Endothelial cell of umbilical vein (primary cell): Measurements from ENCODE around the gene BCO1. TPM values are rescaled to one million over a fixed set of nuclear protein-coding genes. Genes with fewer than 3 reads are reported as not detected.

Experiments
- BruUV-seq: library from RNA; stranded (reverse); fragments of 400-500 nt; replicated peaks from 2 replicates; lab custom pipeline; 2021; lab: Mats Ljungman, UMichigan
- CTCF ChIA-PET: fragments of 300-600, 350-600 bp; sonication (Branson Sonifier 250); formaldehyde crosslinking; loops from one replicate; lab custom pipeline; 2021; ENCODE audit warnings: antibody characterized with exemption, inconsistent platforms; lab: Charles Lee
- POLR2A ChIA-PET: fragments of 300-600, 350-600 bp; sonication (Branson Sonifier 250); formaldehyde crosslinking; loops from one replicate; lab custom pipeline; 2021; ENCODE audit warnings: antibody characterized with exemption, inconsistent platforms; lab: Charles Lee
- DNase-seq: peaks from one replicate; pipeline ENCODE4 v3.0.0-alpha.2; 2011; ENCODE audit warnings: low read depth, low spot score
- FAIRE-seq: peaks from 2 replicates; lab custom pipeline; 2011; peaks lifted over from hg19 to GRCh38; lab: Jason Lieb, UNC
- H2AFZ ChIP-seq: 2 replicates; pipeline ENCODE4 v1.6.0; 2012; ENCODE audit warnings: low read depth, low read length, control low read depth, inconsistent platforms
- H3K27ac ChIP-seq: 2 replicates; pipeline ENCODE4 v1.5.1; 2011; ENCODE audit warnings: low read depth, mild to moderate bottlenecking, control low read depth, low read length, moderate library complexity; ENCODE audit not compliant: insufficient read depth
- H3K27me3 ChIP-seq, 2 experiments: 2 replicates each; pipeline versions ENCODE4 v1.6.0 to v1.6.1; 2011; ENCODE audit warnings: low read length in 2 of 2, mixed read lengths in 1 of 2; ENCODE audit not compliant: control insufficient read depth in 2 of 2, insufficient read depth in 2 of 2
- H3K36me3 ChIP-seq, 2 experiments: 2 replicates in 1 of 2; 3 replicates in 1 of 2; pipeline ENCODE4 v1.5.1; 2011; ENCODE audit warnings: low read length in 2 of 2, mild to moderate bottlenecking in 1 of 2, moderate library complexity in 1 of 2; ENCODE audit not compliant: control insufficient read depth in 2 of 2, insufficient read depth in 2 of 2; ENCODE audit errors: extremely low read depth in 1 of 2
- H3K4me1 ChIP-seq: 3 replicates; pipeline ENCODE4 v1.5.1; 2011; ENCODE audit warnings: mild to moderate bottlenecking, low read length; ENCODE audit not compliant: control insufficient read depth, insufficient read depth; ENCODE audit errors: extremely low read depth
- H3K4me2 ChIP-seq: 2 replicates; pipeline ENCODE4 v1.6.1; 2011; ENCODE audit warnings: low read length, control low read depth, mixed read lengths; ENCODE audit not compliant: insufficient read depth
- H3K4me3 ChIP-seq, 3 experiments: fragments of 200-600 bp in 1 of 3; sonication (generic), shearing (Covaris generic) in 1 of 3; replicated peaks in 1 of 3; 2 replicates each; pipeline ENCODE4 v1.5.1; 2011 to 2016; ENCODE audit warnings: control low read depth in 3 of 3, low read length in 3 of 3, mild to moderate bottlenecking in 2 of 3, inconsistent platforms in 1 of 3, low read depth in 1 of 3, moderate library complexity in 1 of 3; ENCODE audit not compliant: insufficient read depth in 1 of 3
- H3K79me2 ChIP-seq: 2 replicates; pipeline ENCODE4 v1.6.0; 2012; ENCODE audit warnings: low read length, inconsistent platforms; ENCODE audit not compliant: control insufficient read depth, insufficient read depth
- H3K9ac ChIP-seq: replicated peaks from 2 replicates; pipeline ENCODE3; 2011; ENCODE audit warnings: low read length, control low read depth; ENCODE audit not compliant: insufficient read depth; ENCODE audit errors: extremely low read depth
- H3K9me1 ChIP-seq: replicated peaks from 3 replicates; pipeline ENCODE4 v1.6.0; 2011; ENCODE audit warnings: mild to moderate bottlenecking, low read length; ENCODE audit not compliant: control insufficient read depth, insufficient read depth; ENCODE audit errors: extremely low read depth
- H3K9me3 ChIP-seq: replicated peaks from 2 replicates; pipeline ENCODE4 v1.5.1; 2012; ENCODE audit warnings: low read length, inconsistent platforms; ENCODE audit not compliant: control insufficient read depth, insufficient read depth
- H4K20me1 ChIP-seq: replicated peaks from 2 replicates; pipeline ENCODE3; 2011; ENCODE audit warnings: mild to moderate bottlenecking, low read length; ENCODE audit not compliant: control insufficient read depth, insufficient read depth; ENCODE audit errors: extremely low read depth
- EZH2 ChIP-seq: IDR thresholded peaks from 2 replicates; pipeline ENCODE4 v1.6.1; 2012; ENCODE audit warnings: borderline replicate concordance, low read depth, mild to moderate bottlenecking, moderate library complexity, low read length, inconsistent platforms; ENCODE audit not compliant: severe bottlenecking
- FOS ChIP-seq: IDR thresholded peaks from 2 replicates; pipeline ENCODE4 v1.6.1; 2011; ENCODE audit warnings: mild to moderate bottlenecking, low read length, moderate library complexity, borderline replicate concordance; ENCODE audit not compliant: insufficient read depth
- GATA2 ChIP-seq: IDR thresholded peaks from 2 replicates; pipeline ENCODE4 v1.7.0; 2011; ENCODE audit warnings: low read depth, mild to moderate bottlenecking, moderate library complexity, mixed read lengths, low read length; ENCODE audit not compliant: insufficient read length, insufficient read depth
- JUN ChIP-seq: IDR thresholded peaks from 2 replicates; pipeline ENCODE4 v1.6.1; 2011; ENCODE audit warnings: borderline replicate concordance, low read depth; ENCODE audit not compliant: insufficient read length, insufficient read depth
- MAX ChIP-seq: IDR thresholded peaks from 2 replicates; pipeline ENCODE4 v1.6.1; 2011; ENCODE audit not compliant: insufficient read depth, insufficient read length
- MYC ChIP-seq: IDR thresholded peaks from one replicate; pipeline ENCODE4 v1.6.1; 2011; ENCODE audit warnings: mild to moderate bottlenecking, low read depth, low read length
- POLR2A ChIP-seq: IDR thresholded peaks from 2 replicates; pipeline ENCODE4 v1.6.1; 2012; ENCODE audit warnings: low read depth, mild to moderate bottlenecking, control low read depth, low read length
- POLR2AphosphoS5 ChIP-seq: IDR thresholded peaks from 2 replicates; pipeline ENCODE4 v1.6.1; 2012; ENCODE audit warnings: low read depth, mild to moderate bottlenecking, control low read depth, low read length, moderate library complexity; ENCODE audit not compliant: insufficient read depth
- dilution Hi-C: fragments of 300-500 bp; cut with MboI; formaldehyde crosslinking; loops from one replicate; pipeline ENCODE4 v1.15.0; 2019; ENCODE audit warnings: low sequenced_read_pairs; ENCODE audit not compliant: extremely low pct_ligation_motif_present
- intact Hi-C: fragments of 100-400 bp; cut with micrococcal nuclease; formaldehyde crosslinking; loops from one replicate; pipeline ENCODE4 v1.10.0; 2022
- polyA plus RNA-seq, 4 experiments: library from polyadenylated mRNA; depleted of rRNA in 3 of 4; stranded (reverse) in 3 of 4; unstranded in 1 of 4; fragments of >200 nt; gene quantifications; 2 replicates each; pipeline versions ENCODE4 v1.2.1 to v1.2.3, GENCODE V29; 2011 to 2012; ENCODE audit warnings: missing spikeins in 1 of 4
- total RNA-seq: library from RNA; stranded (reverse); gene quantifications from 2 replicates; pipeline ENCODE4 v1.2.3, GENCODE V29; 2021
- TF ChIP-seq, protein P1 (sequence below), 2 donors: IDR thresholded peaks; 1 replicate in 1 of 2; 2 replicates in 1 of 2; pipeline ENCODE4 v1.5.1; 2011; ENCODE audit warnings: low read length in 2 of 2, mild to moderate bottlenecking in 2 of 2, moderate library complexity in 2 of 2, control low read depth in 1 of 2, inconsistent platforms in 1 of 2, low read depth in 1 of 2; ENCODE audit not compliant: insufficient read depth in 1 of 2; ENCODE audit errors: extremely low read depth in 1 of 2

Gene BCO1
- total and polyA plus RNA-seq, 2 donors (not counting 3 experiments of a cell fraction or from before 2014, with no cell fraction given) = not detected

DNA sequence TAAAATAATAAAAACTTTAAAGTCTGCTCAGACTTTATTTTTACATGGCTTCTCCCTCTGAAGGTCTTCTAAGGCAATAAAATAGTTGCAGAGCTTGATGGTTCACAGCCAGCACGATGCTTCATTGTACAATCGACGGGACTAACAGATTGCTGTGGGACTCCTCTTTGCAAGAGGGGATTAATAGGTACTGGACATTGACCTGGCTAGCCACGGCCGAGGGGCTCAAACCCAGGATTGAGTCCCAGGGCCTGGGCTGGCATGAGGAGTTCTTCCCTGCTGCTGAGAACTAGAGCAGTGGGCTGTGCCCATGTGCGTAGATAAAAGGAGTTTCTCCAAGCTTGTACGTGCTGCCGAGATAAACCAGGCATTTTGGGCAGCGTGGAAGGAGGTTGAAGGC is 52.6 kb downstream of the BCO1 start:
- no peaks in the 10 kb centered on the region for H3K9me3 ChIP-seq
- dilution Hi-C loops = no loop called here
- no peak overlapping the region for H2AFZ ChIP-seq
- peaks cover 2 to 6% of the 10 kb centered on the region in 2 experiments for H3K27me3 ChIP-seq
- no peaks in the 10 kb centered on the region for H4K20me1 ChIP-seq
- no peaks in the 10 kb centered on the region for H3K36me3 ChIP-seq
- POLR2A ChIA-PET = no interaction called here
- no peaks in the 10 kb centered on the region for H3K4me1 ChIP-seq
- DNase-seq = no peak
- no peak overlapping the region for H3K4me2 ChIP-seq
- no peaks in the 10 kb centered on the region for H3K79me2 ChIP-seq
- no peak for TF ChIP-seq MAX
- no peak for TF ChIP-seq MYC
- TF ChIP-seq POLR2AphosphoS5 = no peak
- TF ChIP-seq GATA2 = no peak
- no peak for TF ChIP-seq POLR2A
- TF ChIP-seq, protein P1, sequence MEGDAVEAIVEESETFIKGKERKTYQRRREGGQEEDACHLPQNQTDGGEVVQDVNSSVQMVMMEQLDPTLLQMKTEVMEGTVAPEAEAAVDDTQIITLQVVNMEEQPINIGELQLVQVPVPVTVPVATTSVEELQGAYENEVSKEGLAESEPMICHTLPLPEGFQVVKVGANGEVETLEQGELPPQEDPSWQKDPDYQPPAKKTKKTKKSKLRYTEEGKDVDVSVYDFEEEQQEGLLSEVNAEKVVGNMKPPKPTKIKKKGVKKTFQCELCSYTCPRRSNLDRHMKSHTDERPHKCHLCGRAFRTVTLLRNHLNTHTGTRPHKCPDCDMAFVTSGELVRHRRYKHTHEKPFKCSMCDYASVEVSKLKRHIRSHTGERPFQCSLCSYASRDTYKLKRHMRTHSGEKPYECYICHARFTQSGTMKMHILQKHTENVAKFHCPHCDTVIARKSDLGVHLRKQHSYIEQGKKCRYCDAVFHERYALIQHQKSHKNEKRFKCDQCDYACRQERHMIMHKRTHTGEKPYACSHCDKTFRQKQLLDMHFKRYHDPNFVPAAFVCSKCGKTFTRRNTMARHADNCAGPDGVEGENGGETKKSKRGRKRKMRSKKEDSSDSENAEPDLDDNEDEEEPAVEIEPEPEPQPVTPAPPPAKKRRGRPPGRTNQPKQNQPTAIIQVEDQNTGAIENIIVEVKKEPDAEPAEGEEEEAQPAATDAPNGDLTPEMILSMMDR (IDR thresholded peaks at IDR 0.05; ENCODE audit: extremely low read depth in 1 of 2, insufficient read depth in 1 of 2, low read depth in 1 of 2, low read length in 2 of 2) = no peak
- TF ChIP-seq JUN = no peak
- TF ChIP-seq FOS = no peak
- no peak for TF ChIP-seq EZH2
- BruUV-seq = no TSS peak
- no peak overlapping the region for H3K27ac ChIP-seq
- CTCF ChIA-PET = interaction anchor here (0.5 kb wide), 1 partner anchor 189 kb away, joined by 3 read pairs; no protein-coding TSS in a partner anchor
- FAIRE-seq = no peak
- no peaks in the 10 kb centered on the region for H3K9me1 ChIP-seq
- H3K4me3 ChIP-seq = no peak overlapping the region
- intact Hi-C loops = no loop called here
- no peak overlapping the region for H3K9ac ChIP-seq
